WTC11 (cell line): ENCODE measurements around the gene CXCL6. TPM values are rescaled to one million over a fixed set of nuclear protein-coding genes. Genes with fewer than 3 reads are reported as not detected.

Experiments used
- ATAC-seq: fragments of 200-7000 bp; cut with Tn5 transposase; 2 replicates; pipeline ENCODE4 v1.10.0; 2021; ENCODE audit warnings: mild to moderate bottlenecking, moderate library complexity
- CTCF ChIA-PET: fragments of 300-600 bp; sonication (Branson Sonifier 250); formaldehyde crosslinking; loops from one replicate; lab custom pipeline; 2021; ENCODE audit warnings: antibody characterized with exemption; lab: Charles Lee
- POLR2A ChIA-PET: fragments of 350-600 bp; sonication (Branson Sonifier 250); formaldehyde crosslinking; loops from one replicate; lab custom pipeline; 2021; ENCODE audit warnings: antibody characterized with exemption; lab: Charles Lee
- DNase-seq: peaks from one replicate; pipeline ENCODE4 v3.0.0; 2021; ENCODE audit warnings: low spot score
- H3K27ac Mint-ChIP-seq: 2 replicates; pipeline ENCODE4 v1.8.0; 2021; ENCODE audit warnings: mixed read lengths
- H3K27me3 Mint-ChIP-seq: 2 replicates; pipeline ENCODE4 v1.8.0; 2021; ENCODE audit warnings: low read depth, mild to moderate bottlenecking, moderate library complexity, mixed read lengths
- H3K36me3 Mint-ChIP-seq: 2 replicates; pipeline ENCODE4 v1.8.0; 2021; ENCODE audit warnings: mixed read lengths
- H3K4me1 Mint-ChIP-seq: 2 replicates; pipeline ENCODE4 v1.8.0; 2022; ENCODE audit warnings: mixed read lengths
- H3K4me3 Mint-ChIP-seq: 2 replicates; pipeline ENCODE4 v1.8.0; 2021; ENCODE audit warnings: mild to moderate bottlenecking, moderate library complexity, mixed read lengths
- H3K9me3 Mint-ChIP-seq: 2 replicates; pipeline ENCODE4 v1.8.0; 2021; ENCODE audit warnings: mixed read lengths
- ATF6 ChIP-seq: sonication (generic); formaldehyde crosslinking; IDR thresholded peaks from 2 replicates; pipeline ENCODE4 v1.8.1; 2023; ENCODE audit warnings: mild to moderate bottlenecking, missing genetic modification reagents
- CBFB ChIP-seq: sonication (generic); formaldehyde crosslinking; IDR thresholded peaks from 2 replicates; pipeline ENCODE4 v1.8.1; 2022; ENCODE audit warnings: mild to moderate bottlenecking, low read depth, missing genetic modification reagents
- HMGA2 ChIP-seq: fragments of 250-450 bp; sonication (Bioruptor Pico); IDR thresholded peaks from 2 replicates; pipeline ENCODE4 v1.4.0; 2021; ENCODE audit warnings: mild to moderate bottlenecking, moderate library complexity
- HMGXB4 ChIP-seq: sonication (generic); formaldehyde crosslinking; IDR thresholded peaks from 2 replicates; pipeline ENCODE4 v1.8.1; 2023; ENCODE audit warnings: mild to moderate bottlenecking, moderate library complexity, missing genetic modification reagents
- MXD4 ChIP-seq: fragments of 250-450 bp; sonication (Bioruptor Pico); IDR thresholded peaks from 2 replicates; pipeline ENCODE4 v1.8.0; 2021; ENCODE audit warnings: mild to moderate bottlenecking, moderate library complexity, borderline replicate concordance
- NFE2L1 ChIP-seq: sonication (generic); formaldehyde crosslinking; IDR thresholded peaks from 2 replicates; pipeline ENCODE4 v1.8.1; 2023; ENCODE audit warnings: missing genetic modification reagents
- NR1H2 ChIP-seq: sonication (generic); formaldehyde crosslinking; IDR thresholded peaks from 2 replicates; pipeline ENCODE4 v1.9.0; 2021; ENCODE audit warnings: mild to moderate bottlenecking, moderate library complexity, missing genetic modification reagents
- NR3C1 ChIP-seq: sonication (generic); formaldehyde crosslinking; conservative IDR thresholded peaks from 2 replicates; pipeline ENCODE4 v1.8.1; 2023; ENCODE audit warnings: low read depth, mild to moderate bottlenecking, missing genetic modification reagents
- PRRX2 ChIP-seq: fragments of 250-450 bp; sonication (Bioruptor Pico); IDR thresholded peaks from 2 replicates; pipeline ENCODE4 v1.8.0; 2021; ENCODE audit warnings: mild to moderate bottlenecking
- RORB ChIP-seq: fragments of 250-450 bp; sonication (Bioruptor Pico); IDR thresholded peaks from 2 replicates; pipeline ENCODE4 v1.9.0; 2021; ENCODE audit warnings: mild to moderate bottlenecking
- SMAD3 ChIP-seq: sonication (generic); formaldehyde crosslinking; IDR thresholded peaks from 2 replicates; pipeline ENCODE4 v1.8.0; 2022; ENCODE audit warnings: missing genetic modification reagents, mild to moderate bottlenecking, borderline replicate concordance
- USF1 ChIP-seq: sonication (generic); formaldehyde crosslinking; IDR thresholded peaks from 2 replicates; pipeline ENCODE4 v1.8.0; 2022; ENCODE audit warnings: mild to moderate bottlenecking, missing genetic modification reagents
- ZNF219 ChIP-seq: sonication (generic); formaldehyde crosslinking; IDR thresholded peaks from 2 replicates; pipeline ENCODE4 v1.8.0; 2023; ENCODE audit warnings: missing genetic modification reagents, mild to moderate bottlenecking, borderline replicate concordance
- ZNF232 ChIP-seq: sonication (generic); formaldehyde crosslinking; IDR thresholded peaks from 2 replicates; pipeline ENCODE4 v1.8.0; 2022; ENCODE audit warnings: mild to moderate bottlenecking, missing genetic modification reagents
- ZNF263 ChIP-seq: sonication (generic); formaldehyde crosslinking; IDR thresholded peaks from 2 replicates; pipeline ENCODE4 v1.8.1; 2022; ENCODE audit warnings: low read depth, mild to moderate bottlenecking, moderate library complexity, missing genetic modification reagents
- ZNF671 ChIP-seq: fragments of 250-450 bp; sonication (Bioruptor Pico); IDR thresholded peaks from 2 replicates; pipeline ENCODE4 v1.8.0; 2021; ENCODE audit warnings: mild to moderate bottlenecking
- total RNA-seq: library from RNA; stranded (reverse); gene quantifications from 3 replicates; pipeline ENCODE4 v1.2.3, GENCODE V29; 2021
- TF ChIP-seq, protein P1 (sequence below): fragments of 200-600 bp; IDR thresholded peaks from 2 replicates; pipeline ENCODE4 v1.8.0; 2022; ENCODE audit warnings: antibody characterized with exemption
- TF ChIP-seq, protein P2 (sequence below): sonication (generic); formaldehyde crosslinking; IDR thresholded peaks from 2 replicates; pipeline ENCODE4 v1.8.1; 2023; ENCODE audit warnings: mild to moderate bottlenecking, missing genetic modification reagents, borderline replicate concordance
- TF ChIP-seq, protein P3 (sequence below): sonication (generic); formaldehyde crosslinking; IDR thresholded peaks from 2 replicates; pipeline ENCODE4 v1.8.1; 2022; ENCODE audit warnings: mild to moderate bottlenecking, missing genetic modification reagents, moderate library complexity, borderline replicate concordance
- TF ChIP-seq, protein P4 (sequence below): sonication (generic); formaldehyde crosslinking; IDR thresholded peaks from 2 replicates; pipeline ENCODE4 v1.8.0; 2022; ENCODE audit warnings: mild to moderate bottlenecking, missing genetic modification reagents
- TF ChIP-seq, protein P5 (sequence below): sonication (generic); formaldehyde crosslinking; IDR thresholded peaks from 2 replicates; pipeline ENCODE4 v1.8.1; 2022; ENCODE audit warnings: missing genetic modification reagents, borderline replicate concordance

Gene CXCL6
- total RNA-seq, 1 experiment from 2014 or later = 4.9 TPM

DNA sequence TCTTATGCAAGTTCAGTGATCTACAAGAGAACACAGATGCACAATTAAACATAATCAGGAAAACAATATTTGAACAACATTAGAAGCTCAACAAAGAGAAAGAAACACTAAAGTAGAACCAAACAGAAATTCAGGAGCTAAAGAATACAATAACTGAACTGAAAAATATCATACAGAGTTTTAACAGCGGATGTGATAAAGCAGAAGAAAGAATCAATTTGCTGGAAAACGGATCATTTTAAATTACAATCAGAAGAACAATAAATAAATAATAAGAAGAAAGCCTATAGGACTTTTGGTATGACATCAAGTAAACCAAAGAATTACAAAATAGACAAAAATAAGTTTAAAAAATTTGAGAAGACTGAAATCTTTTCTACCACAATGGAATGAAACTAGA, 36.3 kb upstream of the CXCL6 start (continued):
- TF ChIP-seq, protein P1, sequence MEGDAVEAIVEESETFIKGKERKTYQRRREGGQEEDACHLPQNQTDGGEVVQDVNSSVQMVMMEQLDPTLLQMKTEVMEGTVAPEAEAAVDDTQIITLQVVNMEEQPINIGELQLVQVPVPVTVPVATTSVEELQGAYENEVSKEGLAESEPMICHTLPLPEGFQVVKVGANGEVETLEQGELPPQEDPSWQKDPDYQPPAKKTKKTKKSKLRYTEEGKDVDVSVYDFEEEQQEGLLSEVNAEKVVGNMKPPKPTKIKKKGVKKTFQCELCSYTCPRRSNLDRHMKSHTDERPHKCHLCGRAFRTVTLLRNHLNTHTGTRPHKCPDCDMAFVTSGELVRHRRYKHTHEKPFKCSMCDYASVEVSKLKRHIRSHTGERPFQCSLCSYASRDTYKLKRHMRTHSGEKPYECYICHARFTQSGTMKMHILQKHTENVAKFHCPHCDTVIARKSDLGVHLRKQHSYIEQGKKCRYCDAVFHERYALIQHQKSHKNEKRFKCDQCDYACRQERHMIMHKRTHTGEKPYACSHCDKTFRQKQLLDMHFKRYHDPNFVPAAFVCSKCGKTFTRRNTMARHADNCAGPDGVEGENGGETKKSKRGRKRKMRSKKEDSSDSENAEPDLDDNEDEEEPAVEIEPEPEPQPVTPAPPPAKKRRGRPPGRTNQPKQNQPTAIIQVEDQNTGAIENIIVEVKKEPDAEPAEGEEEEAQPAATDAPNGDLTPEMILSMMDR = no peak
- TF ChIP-seq, protein P2, sequence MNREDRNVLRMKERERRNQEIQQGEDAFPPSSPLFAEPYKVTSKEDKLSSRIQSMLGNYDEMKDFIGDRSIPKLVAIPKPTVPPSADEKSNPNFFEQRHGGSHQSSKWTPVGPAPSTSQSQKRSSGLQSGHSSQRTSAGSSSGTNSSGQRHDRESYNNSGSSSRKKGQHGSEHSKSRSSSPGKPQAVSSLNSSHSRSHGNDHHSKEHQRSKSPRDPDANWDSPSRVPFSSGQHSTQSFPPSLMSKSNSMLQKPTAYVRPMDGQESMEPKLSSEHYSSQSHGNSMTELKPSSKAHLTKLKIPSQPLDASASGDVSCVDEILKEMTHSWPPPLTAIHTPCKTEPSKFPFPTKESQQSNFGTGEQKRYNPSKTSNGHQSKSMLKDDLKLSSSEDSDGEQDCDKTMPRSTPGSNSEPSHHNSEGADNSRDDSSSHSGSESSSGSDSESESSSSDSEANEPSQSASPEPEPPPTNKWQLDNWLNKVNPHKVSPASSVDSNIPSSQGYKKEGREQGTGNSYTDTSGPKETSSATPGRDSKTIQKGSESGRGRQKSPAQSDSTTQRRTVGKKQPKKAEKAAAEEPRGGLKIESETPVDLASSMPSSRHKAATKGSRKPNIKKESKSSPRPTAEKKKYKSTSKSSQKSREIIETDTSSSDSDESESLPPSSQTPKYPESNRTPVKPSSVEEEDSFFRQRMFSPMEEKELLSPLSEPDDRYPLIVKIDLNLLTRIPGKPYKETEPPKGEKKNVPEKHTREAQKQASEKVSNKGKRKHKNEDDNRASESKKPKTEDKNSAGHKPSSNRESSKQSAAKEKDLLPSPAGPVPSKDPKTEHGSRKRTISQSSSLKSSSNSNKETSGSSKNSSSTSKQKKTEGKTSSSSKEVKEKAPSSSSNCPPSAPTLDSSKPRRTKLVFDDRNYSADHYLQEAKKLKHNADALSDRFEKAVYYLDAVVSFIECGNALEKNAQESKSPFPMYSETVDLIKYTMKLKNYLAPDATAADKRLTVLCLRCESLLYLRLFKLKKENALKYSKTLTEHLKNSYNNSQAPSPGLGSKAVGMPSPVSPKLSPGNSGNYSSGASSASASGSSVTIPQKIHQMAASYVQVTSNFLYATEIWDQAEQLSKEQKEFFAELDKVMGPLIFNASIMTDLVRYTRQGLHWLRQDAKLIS (CRISPR knock-in tag) = no peak
- TF ChIP-seq, all 79 proteins: peak for 0

- TF ChIP-seq, protein P3, sequence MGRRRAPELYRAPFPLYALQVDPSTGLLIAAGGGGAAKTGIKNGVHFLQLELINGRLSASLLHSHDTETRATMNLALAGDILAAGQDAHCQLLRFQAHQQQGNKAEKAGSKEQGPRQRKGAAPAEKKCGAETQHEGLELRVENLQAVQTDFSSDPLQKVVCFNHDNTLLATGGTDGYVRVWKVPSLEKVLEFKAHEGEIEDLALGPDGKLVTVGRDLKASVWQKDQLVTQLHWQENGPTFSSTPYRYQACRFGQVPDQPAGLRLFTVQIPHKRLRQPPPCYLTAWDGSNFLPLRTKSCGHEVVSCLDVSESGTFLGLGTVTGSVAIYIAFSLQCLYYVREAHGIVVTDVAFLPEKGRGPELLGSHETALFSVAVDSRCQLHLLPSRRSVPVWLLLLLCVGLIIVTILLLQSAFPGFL (CRISPR knock-in tag) = no peak
- no peak for TF ChIP-seq HMGXB4
- no peak for TF ChIP-seq HMGA2 (CRISPR knock-in tag)
- TF ChIP-seq SMAD3 (CRISPR knock-in tag) = no peak
- no peak for TF ChIP-seq CBFB (CRISPR knock-in tag)
- TF ChIP-seq, protein P4, sequence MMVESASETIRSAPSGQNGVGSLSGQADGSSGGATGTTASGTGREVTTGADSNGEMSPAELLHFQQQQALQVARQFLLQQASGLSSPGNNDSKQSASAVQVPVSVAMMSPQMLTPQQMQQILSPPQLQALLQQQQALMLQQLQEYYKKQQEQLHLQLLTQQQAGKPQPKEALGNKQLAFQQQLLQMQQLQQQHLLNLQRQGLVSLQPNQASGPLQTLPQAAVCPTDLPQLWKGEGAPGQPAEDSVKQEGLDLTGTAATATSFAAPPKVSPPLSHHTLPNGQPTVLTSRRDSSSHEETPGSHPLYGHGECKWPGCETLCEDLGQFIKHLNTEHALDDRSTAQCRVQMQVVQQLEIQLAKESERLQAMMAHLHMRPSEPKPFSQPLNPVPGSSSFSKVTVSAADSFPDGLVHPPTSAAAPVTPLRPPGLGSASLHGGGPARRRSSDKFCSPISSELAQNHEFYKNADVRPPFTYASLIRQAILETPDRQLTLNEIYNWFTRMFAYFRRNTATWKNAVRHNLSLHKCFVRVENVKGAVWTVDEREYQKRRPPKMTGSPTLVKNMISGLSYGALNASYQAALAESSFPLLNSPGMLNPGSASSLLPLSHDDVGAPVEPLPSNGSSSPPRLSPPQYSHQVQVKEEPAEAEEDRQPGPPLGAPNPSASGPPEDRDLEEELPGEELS = no peak
- TF ChIP-seq NFE2L1 (CRISPR knock-in tag) = no peak
- TF ChIP-seq ZNF232 (CRISPR knock-in tag) = no peak
- no peak for TF ChIP-seq NR3C1 (CRISPR knock-in tag)
- no peak for TF ChIP-seq MXD4
- TF ChIP-seq RORB (CRISPR knock-in tag) = no peak
- TF ChIP-seq ZNF263 (CRISPR knock-in tag) = no peak
- no peak for TF ChIP-seq NR1H2 (CRISPR knock-in tag)
- no peak for TF ChIP-seq ZNF671
- no peak for TF ChIP-seq ZNF219
- no peak for TF ChIP-seq USF1 (CRISPR knock-in tag)
- TF ChIP-seq PRRX2 (CRISPR knock-in tag) = no peak
- TF ChIP-seq, protein P5, sequence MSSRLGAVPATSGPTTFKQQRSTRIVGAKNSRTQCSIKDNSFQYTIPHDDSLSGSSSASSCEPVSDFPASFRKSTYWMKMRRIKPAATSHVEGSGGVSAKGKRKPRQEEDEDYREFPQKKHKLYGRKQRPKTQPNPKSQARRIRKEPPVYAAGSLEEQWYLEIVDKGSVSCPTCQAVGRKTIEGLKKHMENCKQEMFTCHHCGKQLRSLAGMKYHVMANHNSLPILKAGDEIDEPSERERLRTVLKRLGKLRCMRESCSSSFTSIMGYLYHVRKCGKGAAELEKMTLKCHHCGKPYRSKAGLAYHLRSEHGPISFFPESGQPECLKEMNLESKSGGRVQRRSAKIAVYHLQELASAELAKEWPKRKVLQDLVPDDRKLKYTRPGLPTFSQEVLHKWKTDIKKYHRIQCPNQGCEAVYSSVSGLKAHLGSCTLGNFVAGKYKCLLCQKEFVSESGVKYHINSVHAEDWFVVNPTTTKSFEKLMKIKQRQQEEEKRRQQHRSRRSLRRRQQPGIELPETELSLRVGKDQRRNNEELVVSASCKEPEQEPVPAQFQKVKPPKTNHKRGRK (CRISPR knock-in tag) = no peak
- no peak for TF ChIP-seq ATF6 (CRISPR knock-in tag)
- H3K4me1 Mint-ChIP-seq = no peaks in the 10 kb centered on the region
- no peaks in the 10 kb centered on the region for H3K36me3 Mint-ChIP-seq
- no peak overlapping the region for H3K4me3 Mint-ChIP-seq
- peaks cover 12% of the 10 kb centered on the region for H3K9me3 Mint-ChIP-seq
- no peaks in the 10 kb centered on the region for H3K27me3 Mint-ChIP-seq
- POLR2A ChIA-PET = no interaction called here
- no peak overlapping the region for H3K27ac Mint-ChIP-seq
- no peak for DNase-seq
- CTCF ChIA-PET = no interaction called here
- no peak for ATAC-seq
These were observed 34.8 kb upstream of the CXCL6 start for GRCh38 chr4:73801692-73802091.
